Left lung (tissue), 10 donors: ENCODE results near the gene FAM20C. TPM values are rescaled to one million over a fixed set of nuclear protein-coding genes. Genes with fewer than 3 reads are reported as not detected.

ENCODE experiments used
- ATAC-seq: fragments of 200-7000 bp; cut with Tn5 transposase; one replicate; pipeline ENCODE4 v1.9.1; 2020; ENCODE audit warnings: moderate library complexity
- DNase-seq, 4 donors: peaks; one replicate each; pipeline ENCODE4 v3.0.0-alpha.2; 2013 to 2020
- H3K27ac ChIP-seq, 2 donors: fragments of 200-600 bp; sonication (generic) in 1 of 2; one replicate each; pipeline versions ENCODE4 v1.5.0 to v1.8.0; 2020 to 2021
- H3K27me3 ChIP-seq, 2 donors: fragments of 200-600 bp; sonication (generic) in 1 of 2; one replicate each; pipeline versions ENCODE4 v1.5.0 to v1.8.0; 2020 to 2021
- H3K36me3 ChIP-seq, 2 donors: fragments of 200-600 bp; sonication (generic) in 1 of 2; one replicate each; pipeline versions ENCODE4 v1.5.0 to v1.8.0; 2020 to 2021
- H3K4me1 ChIP-seq, 2 donors: fragments of 200-600 bp; one replicate each; pipeline ENCODE4 v1.8.0; 2021
- H3K4me3 ChIP-seq, 2 donors: fragments of 200-600 bp; sonication (generic) in 1 of 2; one replicate each; pipeline versions ENCODE4 v1.5.0 to v1.8.0; 2020 to 2021; ENCODE audit warnings: mild to moderate bottlenecking in 1 of 2
- H3K9me3 ChIP-seq, 2 donors: fragments of 200-600 bp; sonication (generic) in 1 of 2; one replicate each; pipeline versions ENCODE4 v1.5.0 to v1.8.0; 2020 to 2021
- CTCF ChIP-seq, 2 donors: fragments of 200-600 bp; sonication (generic) in 1 of 2; IDR thresholded peaks; one replicate each; pipeline versions ENCODE4 v1.5.0 to v1.8.0; 2021; ENCODE audit warnings: antibody characterized with exemption in 2 of 2
- intact Hi-C, 2 donors: fragments of 100-400 bp; cut with DNase I; formaldehyde crosslinking; loops; one replicate each; pipeline versions ENCODE4 v1.11.2 to v1.14.2; 2022
- polyA plus RNA-seq, 6 donors: library from polyadenylated mRNA; unstranded; fragments of 120-200 nt; gene quantifications; one replicate each; pipeline ENCODE4 v1.2.1, GENCODE V29; 2013; ENCODE audit not compliant: insufficient read length in 6 of 6
- total RNA-seq, 2 donors: library from RNA; stranded (reverse); fragmentation: NEBNext Ultra II Directional; extraction: Animal tissue kit (Norgen Biotek cat#: 25700); gene quantifications; one replicate each; pipeline ENCODE4 v1.2.1, GENCODE V29; 2021
- donor health status: DM: no; HTN: yes; CAD: no.
- donor health status: DM: no; HTN: no; CAD: no.

The FAM20C gene
- total and polyA plus RNA-seq, 8 donors: 21.2 to 75.5 (median 31.8) TPM

- Histone ChIP-seq H3K36me3 (peaks cover 0 to 37% of the 10 kb centered on the region in 2 donors), H3K27ac (no peak overlapping the region)
- no peak for DNase-seq
Observed at GRCh38 chr7:217781-218180, 25.4 kb downstream of the FAM20C start.

DNA sequence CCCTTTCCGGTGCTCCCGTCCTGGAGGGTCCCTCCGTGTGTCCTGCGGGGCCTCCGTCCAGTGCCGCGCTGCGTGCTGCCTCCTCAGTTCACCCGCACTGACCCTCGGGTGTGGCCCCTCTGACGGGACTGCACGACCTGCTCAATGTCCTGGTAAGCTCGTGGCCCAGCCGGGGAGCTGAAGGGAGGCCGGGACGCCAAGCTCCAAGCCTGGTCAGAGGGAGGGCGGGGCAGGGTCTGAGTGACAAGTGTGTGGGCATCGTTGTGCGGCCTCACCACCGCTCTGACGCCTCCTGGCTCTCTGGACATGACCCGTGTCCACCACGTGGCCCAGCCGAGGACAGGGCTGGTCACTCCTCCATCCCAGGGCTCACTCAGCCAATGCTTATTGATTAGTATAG, 25.9 kb downstream of the FAM20C start:
- TF ChIP-seq CTCF (IDR thresholded peaks at IDR 0.05): no peak
- no peak overlapping the region for H3K4me3 ChIP-seq

More at GRCh38 chr7:217781-218180, 25.4 kb downstream of the FAM20C start:
- no peaks in the 10 kb centered on the region for H3K27me3 ChIP-seq
- no peak overlapping the region for H3K4me3 ChIP-seq
- H3K4me1 ChIP-seq: peaks cover 0 to 12% of the 10 kb centered on the region in 2 donors
- ATAC-seq: no peak
- no peak for TF ChIP-seq CTCF (IDR thresholded peaks at IDR 0.05)
- intact Hi-C loops: no loop called here
- no peaks in the 10 kb centered on the region for H3K9me3 ChIP-seq

DNA sequence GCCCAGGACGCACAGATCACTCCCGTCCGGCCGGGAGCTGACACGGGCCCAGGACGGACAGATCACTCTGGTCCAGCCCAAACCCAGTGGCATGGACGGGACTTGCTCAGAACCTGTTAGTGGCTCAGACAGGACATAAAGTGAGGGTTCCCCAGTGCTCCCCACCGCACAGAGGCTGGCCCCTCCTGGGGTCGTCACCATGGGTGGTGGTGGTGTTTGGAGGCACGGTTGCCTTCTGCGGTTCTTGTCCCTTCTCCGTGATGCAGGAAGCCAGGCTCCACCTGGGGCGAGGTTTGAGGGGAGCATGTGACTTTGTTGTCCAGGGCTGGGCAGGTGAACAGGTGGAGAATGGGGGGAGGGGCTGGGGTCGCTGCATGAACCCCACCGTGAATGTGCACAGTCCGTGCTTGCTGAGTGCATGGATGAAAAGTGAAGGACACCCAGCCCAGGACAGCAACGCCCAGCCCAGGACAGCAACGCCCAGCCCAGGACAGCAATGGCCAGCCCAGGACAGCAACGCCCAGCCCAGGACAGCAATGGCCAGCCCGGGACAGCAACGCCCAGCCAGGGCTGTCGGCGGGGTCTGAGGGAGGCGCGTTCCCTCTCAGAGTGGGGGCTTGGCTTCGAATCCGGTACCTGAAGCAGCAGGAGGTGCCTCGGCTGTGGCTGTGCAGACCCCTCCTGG, 26.7 kb downstream of the FAM20C start:
- TF ChIP-seq CTCF (IDR thresholded peaks at IDR 0.05): no peak
- intact Hi-C loops: no loop called here
- H3K4me3 ChIP-seq: no peak overlapping the region
- no peak for DNase-seq
- no peaks in the 10 kb centered on the region for H3K27me3 ChIP-seq
- H3K9me3 ChIP-seq: no peaks in the 10 kb centered on the region
- H3K27ac ChIP-seq: no peak overlapping the region
- no peak for ATAC-seq
- H3K4me1 ChIP-seq: peaks cover 0 to 12% of the 10 kb centered on the region in 2 donors
- H3K36me3 ChIP-seq: peaks cover 0 to 37% of the 10 kb centered on the region in 2 donors

More for the DNA sequence above, 25.9 kb downstream of the FAM20C start:
- Histone ChIP-seq H3K27ac (no peak overlapping the region), H3K9me3 (no peaks in the 10 kb centered on the region), H3K36me3 (peaks cover 0 to 37% of the 10 kb centered on the region in 2 donors), H3K27me3 (no peaks in the 10 kb centered on the region), H3K4me1 (peaks cover 0 to 12% of the 10 kb centered on the region in 2 donors)
- DNase-seq (no peak), ATAC-seq (no peak)
- intact Hi-C loops: no loop called here

DNA sequence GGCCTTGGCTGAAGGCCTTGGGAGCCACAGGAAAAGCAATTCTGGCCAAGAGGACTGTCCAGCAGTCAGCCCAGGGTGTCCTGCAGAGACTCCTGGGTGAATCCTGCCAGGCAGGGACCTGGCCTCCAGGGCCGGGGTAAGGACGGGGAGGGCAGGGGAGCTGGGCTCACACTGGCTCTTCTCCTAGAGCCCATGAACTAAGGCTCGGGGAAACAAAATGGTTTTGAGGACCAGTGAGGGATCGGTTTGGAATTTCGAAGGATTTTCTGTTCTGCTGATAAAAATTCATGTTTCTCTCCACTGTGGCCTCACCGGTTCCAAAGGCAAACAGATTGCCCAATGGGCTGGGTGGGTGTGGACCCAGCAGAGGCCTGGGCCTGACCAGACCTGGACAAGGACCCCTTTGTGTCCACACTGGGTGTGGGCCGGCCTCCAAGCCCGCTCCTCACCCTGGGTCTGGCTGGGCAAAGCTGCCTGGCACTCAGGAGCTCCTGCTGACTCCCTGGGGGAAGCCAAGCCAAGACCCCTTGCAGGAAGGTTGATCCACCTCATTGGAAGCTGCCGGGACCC, 27.3 kb downstream of the FAM20C start:
- H3K27ac ChIP-seq: no peak overlapping the region
- no peak for TF ChIP-seq CTCF (IDR thresholded peaks at IDR 0.05)
- H3K36me3 ChIP-seq: peaks cover 0 to 37% of the 10 kb centered on the region in 2 donors
- no peak overlapping the region for H3K4me3 ChIP-seq
- ATAC-seq: peak; percentile 65
- peaks cover 0 to 7% of the 10 kb centered on the region in 2 donors for H3K4me1 ChIP-seq
- intact Hi-C loops: no loop called here
- DNase-seq: peak in 1 of 4 donors; percentile 47
- no peaks in the 10 kb centered on the region for H3K27me3 ChIP-seq
- H3K9me3 ChIP-seq: no peaks in the 10 kb centered on the region

DNA sequence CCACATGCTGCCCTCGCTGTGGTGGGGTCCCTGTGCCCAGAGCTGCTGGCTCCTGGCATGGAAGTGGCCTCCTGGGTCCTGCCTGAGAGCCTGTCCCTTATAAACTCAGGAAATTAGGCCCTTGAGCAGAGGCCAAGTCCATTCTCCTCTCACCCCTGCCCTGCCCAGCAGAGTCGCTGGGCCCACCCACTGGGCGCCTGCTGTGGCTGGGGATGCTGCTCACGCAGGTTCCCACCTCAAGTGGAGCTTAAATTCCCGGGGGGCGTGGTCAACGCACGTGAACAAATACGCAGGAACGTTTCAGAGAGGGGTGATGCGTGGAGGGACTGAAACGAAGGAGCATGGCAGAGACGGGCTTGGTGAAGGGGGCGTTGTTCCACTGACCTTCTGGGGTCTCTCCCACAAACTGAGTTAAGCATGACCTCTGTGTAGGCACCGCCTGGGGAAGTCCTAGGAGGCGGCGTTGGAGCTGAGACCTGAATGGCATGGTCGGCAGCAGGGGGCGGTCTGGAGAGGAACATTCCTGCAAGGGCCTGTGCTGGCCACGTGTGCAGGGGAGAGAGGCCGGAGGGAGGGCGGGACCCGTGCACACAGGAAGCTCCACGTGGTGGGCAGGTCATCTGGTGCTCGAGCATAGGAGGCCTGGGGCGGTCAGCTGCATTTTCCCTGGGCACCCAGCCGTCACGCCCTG, 27.9 kb downstream of the FAM20C start:
- Histone ChIP-seq H3K27me3 (no peaks in the 10 kb centered on the region), H3K27ac (no peak overlapping the region), H3K9me3 (no peaks in the 10 kb centered on the region), H3K36me3 (peaks cover 0 to 37% of the 10 kb centered on the region in 2 donors), H3K4me3 (no peak overlapping the region), H3K4me1 (peaks cover 0 to 4% of the 10 kb centered on the region in 2 donors)
- ATAC-seq (peak; percentile 68), DNase-seq (peak in 1 of 4 donors; percentile 32)
- intact Hi-C loops: no loop called here
- TF ChIP-seq CTCF (IDR thresholded peaks at IDR 0.05): no peak
